IMR-90 (cell line): ENCODE data around the gene CELA3B. TPM values are rescaled to one million over a fixed set of nuclear protein-coding genes. Genes with fewer than 3 reads are reported as not detected.

Experiments used
- ATAC-seq: fragments of 200-7000 bp; cut with Tn5 transposase; 2 replicates; pipeline ENCODE4 v1.9.1; 2020; ENCODE audit warnings: low read depth, mild to moderate bottlenecking, moderate library complexity
- BruUV-seq: library from RNA; stranded (reverse); fragments of 400-500 nt; replicated peaks from 2 replicates; lab custom pipeline; 2021; lab: Mats Ljungman, UMichigan
- CTCF ChIA-PET: fragments of 300-600 bp; formaldehyde crosslinking; extraction: SDS; loops from one replicate; lab custom pipeline; 2021; ENCODE audit warnings: antibody characterized with exemption; lab: Yijun Ruan, JAX
- POLR2A ChIA-PET: fragments of 300-600 bp; sonication (Branson Sonifier 250); formaldehyde crosslinking; loops from one replicate; lab custom pipeline; 2022; ENCODE audit warnings: antibody characterized with exemption; ENCODE audit not compliant: unreplicated experiment; lab: Charles Lee
- DNase-seq: peaks from one replicate; pipeline ENCODE4 v3.0.0; 2013
- H2AFZ ChIP-seq: replicated peaks from 2 replicates; pipeline ENCODE3; 2013; ENCODE audit warnings: low read length, mild to moderate bottlenecking; ENCODE audit not compliant: poor library complexity
- H2AK5ac ChIP-seq: 2 replicates; pipeline ENCODE4 v1.6.1; 2013; ENCODE audit warnings: low read depth, low read length, inconsistent platforms
- H2AK9ac ChIP-seq: replicated peaks from 2 replicates; pipeline ENCODE3; 2013; ENCODE audit warnings: mild to moderate bottlenecking, low read depth, low read length, moderate library complexity; ENCODE audit not compliant: poor library complexity
- H2BK120ac ChIP-seq: 2 replicates; pipeline ENCODE4 v1.6.1; 2013; ENCODE audit warnings: low read depth, low read length, inconsistent platforms
- H2BK15ac ChIP-seq: 3 replicates; pipeline ENCODE4 v1.6.1; 2013; ENCODE audit warnings: low read depth, low read length, inconsistent platforms
- H2BK20ac ChIP-seq: 2 replicates; pipeline ENCODE4 v1.6.1; 2013; ENCODE audit warnings: low read depth, mild to moderate bottlenecking, inconsistent platforms, low read length, moderate library complexity
- H2BK5ac ChIP-seq: 2 replicates; pipeline ENCODE4 v1.6.1; 2013; ENCODE audit warnings: mild to moderate bottlenecking, low read depth, low read length, inconsistent platforms; ENCODE audit not compliant: poor library complexity, severe bottlenecking
- H3K14ac ChIP-seq: replicated peaks from 2 replicates; pipeline ENCODE4 v1.6.1; 2013; ENCODE audit warnings: low read depth, low read length, inconsistent platforms
- H3K18ac ChIP-seq: 2 replicates; pipeline ENCODE4 v1.6.1; 2013; ENCODE audit warnings: low read depth, low read length, control low read depth
- H3K23ac ChIP-seq: 2 replicates; pipeline ENCODE4 v1.6.1; 2013; ENCODE audit warnings: low read depth, low read length, inconsistent platforms
- H3K27ac ChIP-seq: 2 replicates; pipeline ENCODE4 v1.5.1; 2013; ENCODE audit warnings: mild to moderate bottlenecking, control low read depth, low read length; ENCODE audit not compliant: insufficient read depth
- H3K27me3 ChIP-seq: 2 replicates; pipeline ENCODE4 v1.6.1; 2013; ENCODE audit warnings: low read length; ENCODE audit not compliant: control insufficient read depth, insufficient read depth
- H3K36me3 ChIP-seq: 2 replicates; pipeline ENCODE4 v1.6.1; 2013; ENCODE audit warnings: low read length, mixed read lengths; ENCODE audit not compliant: control insufficient read depth, insufficient read depth
- H3K4ac ChIP-seq: 2 replicates; pipeline ENCODE4 v1.6.1; 2013; ENCODE audit warnings: low read depth, low read length, inconsistent platforms
- H3K4me1 ChIP-seq: 2 replicates; pipeline ENCODE4 v1.6.1; 2013; ENCODE audit warnings: low read length, mixed read lengths; ENCODE audit not compliant: control insufficient read depth, insufficient read depth
- H3K4me2 ChIP-seq: 2 replicates; pipeline ENCODE4 v1.6.1; 2013; ENCODE audit warnings: low read depth, mild to moderate bottlenecking, control low read depth, low read length, moderate library complexity
- H3K4me3 ChIP-seq: 2 replicates; pipeline ENCODE4 v1.5.1; 2013; ENCODE audit warnings: low read depth, mild to moderate bottlenecking, control low read depth, low read length, moderate library complexity; ENCODE audit not compliant: insufficient read depth
- H3K56ac ChIP-seq: 2 replicates; pipeline ENCODE4 v1.6.1; 2013; ENCODE audit warnings: low read length, inconsistent platforms; ENCODE audit not compliant: insufficient read depth; ENCODE audit errors: extremely low read depth
- H3K79me1 ChIP-seq, 2 experiments: 2 replicates each; pipeline ENCODE4 v1.6.1; 2013; ENCODE audit warnings: low read length in 2 of 2, inconsistent platforms in 1 of 2, low read depth in 1 of 2
- H3K9ac ChIP-seq: 2 replicates; pipeline ENCODE4 v1.6.1; 2013; ENCODE audit warnings: low read depth, low read length, control low read depth
- H3K9me1 ChIP-seq: 2 replicates; pipeline ENCODE4 v1.6.1; 2013; ENCODE audit warnings: low read length, inconsistent platforms; ENCODE audit not compliant: insufficient read depth
- H3K9me3 ChIP-seq: 2 replicates; pipeline ENCODE4 v1.6.1; 2013; ENCODE audit warnings: low read length; ENCODE audit not compliant: control insufficient read depth, insufficient read depth
- H4K20me1 ChIP-seq: 2 replicates; pipeline ENCODE4 v1.6.1; 2013; ENCODE audit warnings: low read length, inconsistent platforms; ENCODE audit not compliant: insufficient read depth
- H4K5ac ChIP-seq: 2 replicates; pipeline ENCODE4 v1.6.1; 2013; ENCODE audit warnings: mild to moderate bottlenecking, low read depth, low read length, control low read depth
- H4K8ac ChIP-seq, 2 experiments: 2 replicates each; pipeline ENCODE4 v1.6.1; 2013; ENCODE audit warnings: low read depth in 2 of 2, low read length in 2 of 2, control low read depth in 1 of 2, inconsistent platforms in 1 of 2
- H4K91ac ChIP-seq: 2 replicates; pipeline ENCODE4 v1.6.1; 2013; ENCODE audit warnings: low read depth, low read length, inconsistent platforms; ENCODE audit not compliant: insufficient read depth
- BHLHE40 ChIP-seq: fragments of 150-350 bp; IDR thresholded peaks from 2 replicates; pipeline ENCODE4 v1.6.1; 2016; ENCODE audit warnings: mild to moderate bottlenecking, low read depth, low read length
- CEBPB ChIP-seq: IDR thresholded peaks from 2 replicates; pipeline ENCODE4 v1.6.1; 2012; ENCODE audit warnings: low read depth, low read length, improper control_type of control experiment
- CHD1 ChIP-seq: IDR thresholded peaks from 2 replicates; pipeline ENCODE4 v1.6.1; 2012; ENCODE audit warnings: low read depth, low read length, improper control_type of control experiment
- CTCF ChIP-seq: conservative IDR thresholded peaks from 2 replicates; pipeline ENCODE4 v1.5.1; 2012; ENCODE audit warnings: mild to moderate bottlenecking, low read depth, low read length, improper control_type of control experiment
- FOS ChIP-seq: fragments of 150-350 bp; IDR thresholded peaks from 2 replicates; pipeline ENCODE4 v1.6.1; 2016; ENCODE audit warnings: low read depth, low read length
- MAFK ChIP-seq: IDR thresholded peaks from 2 replicates; pipeline ENCODE4 v1.6.1; 2012; ENCODE audit warnings: low read depth, low read length, improper control_type of control experiment
- MAZ ChIP-seq: IDR thresholded peaks from 2 replicates; pipeline ENCODE4 v1.6.1; 2012; ENCODE audit warnings: low read depth, mild to moderate bottlenecking, low read length, improper control_type of control experiment, moderate library complexity, borderline replicate concordance
- MXI1 ChIP-seq: IDR thresholded peaks from 2 replicates; pipeline ENCODE4 v1.6.1; 2012; ENCODE audit warnings: low read depth, mild to moderate bottlenecking, low read length, moderate library complexity, borderline replicate concordance
- NFE2L2 ChIP-seq: fragments of 150-350 bp; IDR thresholded peaks from 2 replicates; pipeline ENCODE4 v1.6.1; 2016; ENCODE audit warnings: low read depth, mild to moderate bottlenecking, low read length
- POLR2A ChIP-seq: IDR thresholded peaks from 2 replicates; pipeline ENCODE4 v1.6.1; 2012; ENCODE audit warnings: mild to moderate bottlenecking, low read depth, low read length
- RAD21 ChIP-seq: IDR thresholded peaks from 2 replicates; pipeline ENCODE4 v1.6.1; 2012; ENCODE audit warnings: low read length, improper control_type of control experiment
- RCOR1 ChIP-seq: IDR thresholded peaks from 2 replicates; pipeline ENCODE4 v1.6.1; 2012; ENCODE audit warnings: mild to moderate bottlenecking, low read length, improper control_type of control experiment; ENCODE audit not compliant: insufficient replicate concordance
- SMC3 ChIP-seq: fragments of 150-350 bp; IDR thresholded peaks from 2 replicates; pipeline ENCODE4 v1.6.1; 2016; ENCODE audit warnings: low read depth, mild to moderate bottlenecking, antibody characterized with exemption, low read length, moderate library complexity
- WGBS, 2 experiments: methylation state at CpG; one replicate each; pipeline versions ENCODE4 v1.1.5 to v1.1.7; 2013; ENCODE audit warnings: missing lambda C conversion rate in 2 of 2; ENCODE audit not compliant: insufficient read length in 1 of 2; ENCODE audit errors: extremely low coverage in 2 of 2; 5-methylcytosine and 5-hydroxymethylcytosine counted together
- dilution Hi-C: fragments of 300-500 bp; cut with HindIII; formaldehyde crosslinking; loops from one replicate; pipeline ENCODE4 v1.14.3; 2018; ENCODE audit warnings: low sequenced_read_pairs; ENCODE audit not compliant: unreplicated experiment
- in situ Hi-C: fragments of 300-500 bp; cut with MboI; formaldehyde crosslinking; loops from 3 replicates; pipeline ENCODE4 v1.14.3; 2019; ENCODE audit warnings: low sequenced_read_pairs, inconsistent platforms, mixed read lengths
- intact Hi-C: fragments of 100-400 bp; cut with micrococcal nuclease; formaldehyde crosslinking; loops from 2 replicates; pipeline ENCODE4 v1.10.0; 2022
- polyA plus RNA-seq, 3 experiments: library from polyadenylated mRNA; depleted of rRNA; stranded (reverse); fragments of >200 nt; gene quantifications; 2 replicates each; pipeline ENCODE4 v1.2.3, GENCODE V29; 2012; ENCODE audit warnings: low replicate concordance in 1 of 3
- total RNA-seq: library from RNA; depleted of rRNA; stranded (reverse); fragments of >200 nt; gene quantifications from 2 replicates; pipeline ENCODE4 v1.2.3, GENCODE V29; 2012
- TF ChIP-seq, protein P1 (sequence below): fragments of 150-350 bp; IDR thresholded peaks from 2 replicates; pipeline ENCODE4 v1.6.1; 2017; ENCODE audit warnings: mild to moderate bottlenecking, antibody characterized with exemption, low read length, low read depth
- TF ChIP-seq, protein P2 (sequence below): fragments of 150-350 bp; IDR thresholded peaks from 2 replicates; pipeline ENCODE4 v1.6.1; 2016; ENCODE audit warnings: low read depth, mild to moderate bottlenecking, low read length, moderate library complexity, borderline replicate concordance

The CELA3B gene
- total and polyA plus RNA-seq, 2 of the 4 experiments (the other 2 are of a cell fraction) = not detected

DNA sequence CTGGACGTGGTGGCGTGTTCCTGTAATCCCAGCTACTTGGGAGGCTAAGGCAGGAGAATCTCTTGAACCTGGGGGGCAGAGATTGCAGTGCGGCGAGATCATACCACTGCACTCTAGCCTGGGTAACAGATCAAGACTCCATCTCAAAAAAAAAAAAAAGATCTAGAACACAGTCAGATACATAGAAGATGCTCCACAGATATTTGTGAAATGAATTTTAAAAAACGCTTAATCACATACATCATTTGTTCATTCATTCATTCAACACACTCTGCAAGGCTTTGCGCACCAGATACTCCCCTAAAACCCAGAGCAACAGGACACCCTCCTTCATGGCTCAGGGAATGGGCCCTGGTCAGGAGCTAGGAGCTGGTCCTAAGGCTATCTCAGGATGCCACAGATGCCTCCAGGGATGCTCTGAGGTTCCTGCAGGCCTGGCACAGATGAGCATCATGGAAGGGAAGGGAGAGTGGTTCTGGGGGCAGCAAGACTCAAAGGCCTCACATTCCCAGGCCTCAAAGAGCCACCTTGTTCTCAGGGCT is 46.1 kb upstream of the CELA3B start:
- Histone ChIP-seq H2BK15ac (peak overlapping the region; percentile 91; the same call in 2 of the 3 replicates), H3K4me2 (peak overlapping the region; percentile 39; the same call in 1 of the 2 replicates), H3K9ac (peak overlapping the region; percentile 40)
- TF ChIP-seq MXI1 = no peak
- no peak for TF ChIP-seq MAFK
- no peak for TF ChIP-seq CEBPB
- TF ChIP-seq RAD21 = no peak
- TF ChIP-seq POLR2A = no peak
- TF ChIP-seq, protein P1, sequence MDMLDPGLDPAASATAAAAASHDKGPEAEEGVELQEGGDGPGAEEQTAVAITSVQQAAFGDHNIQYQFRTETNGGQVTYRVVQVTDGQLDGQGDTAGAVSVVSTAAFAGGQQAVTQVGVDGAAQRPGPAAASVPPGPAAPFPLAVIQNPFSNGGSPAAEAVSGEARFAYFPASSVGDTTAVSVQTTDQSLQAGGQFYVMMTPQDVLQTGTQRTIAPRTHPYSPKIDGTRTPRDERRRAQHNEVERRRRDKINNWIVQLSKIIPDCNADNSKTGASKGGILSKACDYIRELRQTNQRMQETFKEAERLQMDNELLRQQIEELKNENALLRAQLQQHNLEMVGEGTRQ = no peak
- no peak for TF ChIP-seq FOS
- no peak for TF ChIP-seq CHD1
- no peak for TF ChIP-seq NFE2L2
- TF ChIP-seq RCOR1 = no peak
- TF ChIP-seq BHLHE40 = no peak
- TF ChIP-seq MAZ = no peak
- no peak for TF ChIP-seq SMC3
- TF ChIP-seq, protein P2, sequence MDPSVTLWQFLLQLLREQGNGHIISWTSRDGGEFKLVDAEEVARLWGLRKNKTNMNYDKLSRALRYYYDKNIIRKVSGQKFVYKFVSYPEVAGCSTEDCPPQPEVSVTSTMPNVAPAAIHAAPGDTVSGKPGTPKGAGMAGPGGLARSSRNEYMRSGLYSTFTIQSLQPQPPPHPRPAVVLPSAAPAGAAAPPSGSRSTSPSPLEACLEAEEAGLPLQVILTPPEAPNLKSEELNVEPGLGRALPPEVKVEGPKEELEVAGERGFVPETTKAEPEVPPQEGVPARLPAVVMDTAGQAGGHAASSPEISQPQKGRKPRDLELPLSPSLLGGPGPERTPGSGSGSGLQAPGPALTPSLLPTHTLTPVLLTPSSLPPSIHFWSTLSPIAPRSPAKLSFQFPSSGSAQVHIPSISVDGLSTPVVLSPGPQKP = no peak
- TF ChIP-seq CTCF = no peak

More for the DNA sequence above, 46.1 kb upstream of the CELA3B start:
- DNase-seq (no peak), ATAC-seq (peak; percentile 6)
- no TSS peak for BruUV-seq
- Histone ChIP-seq H3K36me3 (peaks cover 2% of the 10 kb centered on the region; the same call in 1 of the 2 replicates), H3K27me3 (no peaks in the 10 kb centered on the region), H2AK9ac (peak overlapping the region; percentile 96), H2BK120ac (peak overlapping the region; percentile 100), H3K4ac (peak overlapping the region; percentile 100), H3K79me1 (peaks cover 26 to 86% of the 10 kb centered on the region in 2 experiments), H3K4me3 (no peak overlapping the region), H2AK5ac (peak overlapping the region; percentile 99), H4K5ac (peak overlapping the region; percentile 65), H3K9me1 (peaks cover 44% of the 10 kb centered on the region), H2AFZ (peak overlapping the region; percentile 73), H3K14ac (peak overlapping the region; percentile 99), H2BK5ac (peak overlapping the region; percentile 96), H3K56ac (peak overlapping the region; percentile 82; the same call in 1 of the 2 replicates), H2BK20ac (peak overlapping the region; percentile 100), H3K23ac (peak overlapping the region; percentile 100), H3K9me3 (no peaks in the 10 kb centered on the region), H4K20me1 (0 out of 2 replicates have a peak, but pooled peaks cover 3% of the 10 kb centered on the region), H3K27ac (peak overlapping the region; percentile 76), H3K4me1 (peaks cover 63% of the 10 kb centered on the region), H4K8ac (peak overlapping the region; percentile 76 to 94), H3K18ac (peak overlapping the region; percentile 40), H4K91ac (peak overlapping the region; percentile 99)
- WGBS, 2 experiments = no CpG with 5 or more reads among the region's 6 CpGs
- in situ Hi-C loops (no loop called here), intact Hi-C loops (loop anchor here (10.0 kb wide), 1 partner anchor 146 kb away; the partner anchor contains the start of gene USP48), dilution Hi-C loops (no loop called here)
- CTCF ChIA-PET = no interaction called here
- POLR2A ChIA-PET = interaction anchor here (1.6 kb wide), 1 partner anchor 11 kb away, joined by 3 read pairs; no protein-coding TSS in a partner anchor
